Astrocyte of the hippocampus (primary cell): ENCODE measurements around the gene MOSMO.
"Not testable (repeated sequence)": the region's sequence is repeated elsewhere in the genome, so short reads cannot be mapped to it uniquely, and the experiment has no call there.

Experiments used
- DNase-seq: peaks from one replicate; pipeline ENCODE4 v3.0.0; 2011; ENCODE audit warnings: low read depth, low spot score

The MOSMO gene

DNA sequence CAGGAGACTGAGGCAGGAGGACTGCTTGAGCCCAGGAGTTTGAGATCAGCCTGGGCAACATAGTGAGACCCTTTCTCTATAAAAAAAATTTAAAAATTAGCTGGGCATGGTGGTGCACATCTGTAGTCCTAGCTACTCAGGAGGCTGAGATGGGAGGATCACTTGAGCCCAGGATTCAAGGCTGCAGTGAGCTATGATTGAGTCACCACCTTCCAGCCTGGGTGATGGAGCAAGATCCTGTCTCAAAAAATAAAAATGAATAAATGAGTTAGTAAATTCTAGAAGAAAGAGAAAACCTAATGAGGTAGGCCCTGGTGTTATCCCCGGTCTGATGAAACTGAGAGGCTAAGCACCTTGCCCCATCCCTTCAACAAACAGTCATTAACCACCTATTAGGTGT lies 5.9 kb upstream of the MOSMO start:
- not testable (repeated sequence) for DNase-seq

DNA sequence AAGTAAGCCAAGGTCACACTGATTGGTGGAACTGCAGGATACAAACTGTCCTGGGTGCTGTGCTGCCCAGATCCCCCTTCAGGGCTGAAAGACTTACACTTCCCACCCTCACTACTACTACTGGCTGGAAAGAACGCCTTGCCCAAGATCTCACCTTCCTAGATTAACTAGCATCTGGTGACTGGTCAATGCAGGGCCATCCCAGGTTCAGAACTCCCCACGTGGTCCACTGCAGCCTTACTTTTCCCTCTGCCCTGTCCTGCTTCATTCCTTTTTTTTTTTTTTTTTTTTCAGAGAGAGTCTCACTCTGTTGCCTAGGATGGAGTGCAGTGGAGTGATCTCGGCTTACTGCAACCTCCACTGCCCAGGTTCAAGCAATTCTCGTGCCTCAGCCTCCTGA lies 4.7 kb upstream of the MOSMO start:
- DNase-seq, result no peak

DNA sequence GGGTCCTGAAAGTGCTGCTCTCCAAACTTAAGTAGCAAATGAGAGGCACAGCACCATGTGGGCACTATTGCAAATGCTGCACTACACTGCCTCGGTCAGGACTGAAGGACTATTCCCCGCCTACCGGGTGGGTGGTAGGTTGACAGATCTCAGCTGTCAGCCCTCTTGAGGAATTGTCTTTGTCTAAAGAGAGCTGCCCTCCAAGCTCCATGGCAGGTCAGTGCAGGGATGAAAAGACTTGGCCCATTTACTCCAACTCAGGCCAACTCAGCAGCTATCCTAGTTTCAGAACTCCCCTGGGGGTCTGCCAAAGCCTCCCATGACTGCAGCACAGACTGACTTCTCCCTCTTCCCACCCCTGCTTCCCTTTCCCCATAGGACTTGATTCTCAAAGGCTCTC lies 3.6 kb upstream of the MOSMO start:
- no peak for DNase-seq

- DNase-seq, result no peak
Measured at GRCh38 chr16:22005746-22006145, 2.2 kb upstream of the MOSMO start.

GRCh38 chr16:22006636-22007035 lies 1.3 kb upstream of the MOSMO start:
- no peak for DNase-seq

DNA sequence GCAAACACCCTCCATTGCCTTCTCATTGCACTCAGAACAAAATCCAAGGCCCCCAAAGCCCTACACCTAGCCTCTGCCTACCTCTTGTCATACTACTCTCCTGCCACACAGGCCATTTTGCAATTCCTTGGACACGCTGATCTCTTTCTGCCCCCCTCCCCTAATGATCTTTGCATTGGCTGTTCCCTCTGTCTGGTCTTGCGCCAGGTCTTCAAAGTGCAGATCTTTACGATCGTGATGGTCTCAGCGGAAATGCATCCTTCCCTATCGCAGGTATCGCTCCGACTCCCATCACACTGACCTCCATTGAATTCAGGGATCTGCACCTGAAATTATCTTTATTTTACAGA lies 777 bp upstream of the MOSMO start:
- no peak for DNase-seq

DNA sequence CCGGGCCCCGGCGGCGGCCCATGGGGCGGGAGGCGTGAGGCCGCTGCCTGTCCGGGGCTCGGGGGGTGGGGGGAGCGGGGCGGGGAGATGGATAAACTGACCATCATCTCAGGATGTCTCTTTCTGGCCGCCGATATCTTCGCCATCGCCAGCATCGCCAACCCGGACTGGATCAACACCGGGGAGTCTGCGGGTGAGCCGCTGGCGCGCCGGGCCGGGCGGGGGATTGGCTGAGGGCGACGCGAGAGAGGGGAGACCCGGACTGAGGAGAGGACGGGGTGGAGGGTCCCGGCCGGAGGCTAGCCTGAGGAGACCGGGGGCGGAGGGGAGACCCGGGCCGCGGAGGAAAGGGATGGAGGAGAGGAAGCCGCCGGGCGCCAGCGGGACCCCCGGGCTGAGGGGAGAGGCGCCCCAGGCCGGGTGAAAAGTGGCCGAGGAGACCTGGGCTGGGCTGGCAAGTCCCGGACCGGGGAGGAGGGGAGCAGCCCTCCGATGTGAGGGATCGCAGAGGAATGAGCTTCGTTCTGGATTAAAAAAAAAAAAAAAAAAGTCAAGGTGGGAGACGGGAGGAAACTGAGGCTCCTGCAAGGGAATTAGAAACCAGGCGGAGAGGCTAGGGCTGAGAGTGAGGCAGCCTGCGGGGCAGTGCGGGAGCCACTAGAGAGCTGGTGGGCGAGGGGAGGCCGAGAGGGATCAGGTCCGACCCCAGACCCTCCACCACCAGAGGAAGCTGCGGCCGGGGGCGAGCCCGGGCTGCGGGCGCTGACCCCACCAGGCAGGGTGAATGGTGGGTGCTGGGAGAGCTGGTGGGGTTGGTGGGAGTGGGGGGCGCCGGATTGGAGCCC lies 526 bp downstream of the MOSMO start:
- peak; percentile 48 for DNase-seq

DNA sequence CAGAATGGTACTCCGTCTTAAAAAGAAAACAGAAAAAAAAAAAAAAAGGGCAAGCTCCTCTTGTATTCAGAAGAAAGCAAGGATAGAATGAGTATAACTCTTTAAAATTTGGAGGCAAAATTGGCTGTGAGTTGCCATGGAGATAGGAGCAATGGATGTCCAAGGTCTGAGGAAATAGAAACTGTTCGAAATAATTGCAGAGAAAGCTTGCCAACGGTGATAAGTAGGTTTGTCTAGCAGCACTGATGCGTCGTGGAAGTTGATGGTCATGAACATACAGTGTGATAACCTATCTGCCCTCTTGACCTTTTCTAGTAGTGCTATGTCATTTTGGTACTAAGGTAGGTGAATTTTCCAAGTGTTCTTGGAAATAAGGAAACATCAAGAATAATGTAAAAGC lies 3.0 kb downstream of the MOSMO start:
- DNase-seq, result no peak

DNA sequence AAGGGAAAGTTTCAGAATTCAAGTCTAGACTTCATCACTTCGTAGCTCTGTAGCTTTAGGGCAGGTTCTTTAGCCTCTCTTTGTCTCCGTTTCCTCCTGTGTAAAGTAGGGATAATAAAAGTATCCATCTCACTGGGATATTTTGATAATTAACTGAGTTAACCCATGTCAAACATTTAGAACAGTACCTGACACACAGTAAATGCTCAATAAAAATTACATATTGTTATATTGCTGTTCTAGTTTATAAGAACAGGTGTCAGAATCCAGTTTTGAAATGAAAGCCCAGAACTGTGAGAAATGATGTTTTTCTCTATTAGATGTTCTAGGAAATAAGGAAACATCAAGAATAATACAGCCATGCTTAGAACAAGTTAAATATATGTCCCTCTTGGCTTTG lies 4.3 kb downstream of the MOSMO start:
- no peak for DNase-seq

DNA sequence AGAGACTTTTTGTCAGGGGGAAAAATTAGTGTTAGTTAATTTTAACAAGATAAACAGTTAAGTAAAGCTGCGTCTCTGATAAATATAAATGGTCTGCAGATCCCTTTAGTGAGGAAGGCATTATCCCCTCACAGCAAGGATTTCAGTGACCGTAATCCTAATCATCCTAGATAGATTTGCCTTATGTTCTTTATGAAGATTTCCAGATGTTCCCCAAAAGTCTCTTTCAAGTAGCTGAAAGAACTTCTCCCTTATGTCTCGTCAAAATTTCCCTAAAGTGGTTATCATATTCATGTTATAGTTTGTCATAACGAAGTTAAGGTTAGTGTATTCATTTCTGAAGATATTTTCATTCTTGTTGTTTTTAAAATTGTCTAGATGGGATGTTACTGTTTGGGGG lies 5.6 kb downstream of the MOSMO start:
- DNase-seq, result no peak

- DNase-seq, result no peak
Measured at GRCh38 chr16:22014271-22014873, 6.5 kb downstream of the MOSMO start.

DNA sequence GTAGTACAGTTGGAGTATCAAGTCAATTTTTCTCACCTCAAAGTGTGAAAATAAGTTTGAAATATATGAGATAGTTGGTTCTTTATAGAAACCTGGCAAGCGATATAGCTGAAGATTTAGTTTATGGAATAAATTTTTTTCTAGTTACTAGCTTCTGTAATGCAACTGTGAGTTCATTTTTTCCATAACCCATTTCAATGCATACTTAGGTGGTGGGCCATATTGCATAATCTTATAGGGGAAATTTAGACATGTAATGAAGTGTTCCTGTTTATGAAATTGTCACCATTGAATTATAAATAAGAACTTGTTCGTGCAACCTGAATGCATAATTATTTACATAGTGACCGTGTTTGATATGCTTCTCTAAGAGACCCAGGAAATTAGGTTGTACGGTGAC lies 9.0 kb downstream of the MOSMO start:
- no peak for DNase-seq

DNA sequence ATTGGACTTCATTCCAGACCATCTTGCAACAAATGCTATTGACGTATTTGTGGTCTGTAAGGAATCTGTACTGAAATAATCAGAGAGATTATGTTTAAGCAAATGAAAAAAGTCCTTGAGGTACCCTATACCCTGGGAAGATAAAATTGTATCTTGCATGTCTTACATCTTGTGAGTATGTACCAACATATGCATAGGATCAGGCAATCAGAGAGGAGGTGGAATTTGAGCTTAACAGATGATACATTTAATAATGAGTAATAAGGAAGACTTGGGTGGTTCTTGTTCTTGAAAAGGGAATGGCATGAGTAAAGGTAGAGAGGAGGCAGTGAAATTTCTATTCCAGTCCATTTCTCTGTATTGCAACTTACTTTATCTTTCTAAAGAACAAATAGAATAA lies 10.6 kb downstream of the MOSMO start:
- no peak for DNase-seq

DNA sequence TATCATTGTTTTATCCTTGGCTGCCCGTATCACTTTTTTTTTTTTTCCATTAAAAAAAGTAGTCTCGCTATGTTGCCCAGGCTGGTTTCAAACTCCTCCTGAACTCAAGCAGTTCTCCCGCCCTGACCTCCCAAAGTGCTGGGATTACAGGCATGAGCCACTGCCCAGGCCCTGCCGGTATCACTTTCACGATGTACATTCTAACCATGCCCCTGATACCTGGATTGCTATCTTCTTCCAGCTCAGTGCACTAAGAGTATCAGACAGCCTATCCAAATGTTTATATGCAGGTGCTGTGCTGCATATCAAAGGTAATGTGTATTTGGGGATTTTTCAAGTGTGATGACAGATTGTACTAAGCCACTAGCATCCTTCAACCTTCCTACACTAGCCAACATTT lies 14.2 kb downstream of the MOSMO start:
- DNase-seq, result no peak

DNA sequence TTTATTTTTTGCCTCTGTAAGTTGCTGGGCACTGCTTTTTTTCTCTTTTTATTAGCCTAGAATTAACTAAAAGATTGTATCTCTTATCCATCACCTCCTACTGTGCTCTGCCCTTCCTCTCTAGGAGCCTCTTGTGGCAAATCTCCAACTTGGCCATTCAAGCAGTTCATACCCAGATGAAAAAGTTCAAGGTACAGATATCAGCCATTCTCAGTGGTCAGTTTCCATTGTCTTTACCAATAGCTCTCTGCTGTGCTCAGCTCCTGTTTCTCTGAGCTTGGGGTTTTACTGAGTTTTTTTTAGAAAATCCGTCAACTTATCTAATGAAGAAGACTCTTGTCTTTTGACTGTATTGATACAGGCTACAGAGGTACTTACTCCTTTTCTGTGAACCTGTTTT lies 15.6 kb downstream of the MOSMO start:
- DNase-seq, result no peak

DNA sequence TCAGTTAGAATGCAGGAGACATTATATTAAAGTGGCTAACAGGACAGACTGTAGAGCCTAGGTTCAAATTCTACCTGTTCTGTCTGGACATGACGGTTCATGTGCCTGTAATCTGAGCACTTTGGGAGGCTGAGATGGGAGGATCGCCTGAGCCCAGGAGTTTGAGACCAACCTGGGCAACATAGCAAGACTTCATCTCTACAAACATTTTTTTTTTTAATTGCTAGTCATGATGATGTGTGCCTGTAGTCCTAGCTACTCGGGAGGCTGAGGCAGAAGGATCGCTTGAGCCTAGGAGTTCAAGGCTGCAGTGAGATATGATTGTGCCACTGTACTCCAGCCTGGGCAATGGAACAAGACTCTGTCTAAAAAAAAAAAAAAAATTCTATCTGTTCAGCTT lies 16.9 kb downstream of the MOSMO start:
- DNase-seq, result not testable (repeated sequence)

DNA sequence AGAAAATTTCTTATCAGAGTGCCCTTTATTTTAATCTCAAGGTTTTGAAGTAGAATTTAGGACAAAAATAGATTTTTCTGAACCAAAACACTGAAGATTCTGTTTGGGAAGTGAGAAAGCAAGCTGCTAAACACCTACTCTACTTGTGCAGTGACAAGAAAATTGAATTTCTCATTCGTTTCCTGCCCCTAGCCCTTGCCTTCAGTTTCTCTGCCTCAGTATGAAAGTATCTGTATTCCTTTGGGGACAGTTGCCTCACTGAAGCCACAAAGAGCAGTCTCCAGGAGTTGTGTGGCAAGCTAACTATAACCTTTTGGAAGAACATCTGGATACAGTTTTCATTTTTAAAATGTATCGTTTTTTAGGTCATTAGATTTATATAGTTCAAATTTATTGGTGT lies 19.7 kb downstream of the MOSMO start:
- DNase-seq, result no peak

DNA sequence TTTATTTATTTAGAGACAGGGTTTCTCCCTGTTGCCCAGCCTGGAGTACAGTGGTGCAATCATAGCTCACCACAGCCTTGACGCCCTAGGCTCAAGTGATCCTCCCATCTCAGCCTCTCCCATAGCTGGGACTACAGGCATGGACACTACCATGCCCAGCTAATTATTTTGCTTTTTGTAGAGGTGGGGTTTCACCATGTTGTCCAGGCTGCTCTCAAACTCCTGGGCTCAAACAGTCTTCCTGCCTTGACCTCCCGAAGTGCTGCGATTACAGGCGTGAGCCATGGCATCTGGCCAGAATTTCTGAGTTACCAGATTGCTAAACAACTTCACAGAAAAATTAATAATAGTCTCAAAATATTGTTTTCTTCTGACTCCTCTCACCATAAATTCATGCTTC lies 21.7 kb downstream of the MOSMO start:
- DNase-seq, result no peak

- no peak for DNase-seq
Measured at GRCh38 chr16:22030087-22030812, 22.3 kb downstream of the MOSMO start.

GRCh38 chr16:22031483-22032083 lies 23.7 kb downstream of the MOSMO start:
- no peak for DNase-seq

DNA sequence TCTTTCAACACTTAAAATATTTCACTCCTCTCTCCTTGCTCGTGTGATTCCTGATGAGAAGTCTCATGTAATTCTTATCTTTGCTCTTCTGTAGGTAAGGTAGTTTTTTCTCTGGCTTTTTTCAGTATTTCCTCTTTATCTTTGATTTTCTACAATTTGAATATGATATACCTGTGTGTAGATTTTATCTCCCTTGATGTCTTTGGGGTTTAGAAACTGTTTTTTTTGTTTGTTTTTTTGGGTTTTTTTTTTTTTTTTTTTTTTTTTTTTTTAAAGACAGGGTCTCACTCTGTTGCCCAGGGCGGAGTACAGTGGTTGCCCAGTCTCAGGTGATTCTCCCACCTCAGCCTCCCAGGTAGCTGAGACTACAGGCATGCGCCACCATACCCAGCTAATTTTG lies 26.6 kb downstream of the MOSMO start:
- DNase-seq, result no peak

GRCh38 chr16:22035153-22035552 lies 27.2 kb downstream of the MOSMO start:
- no peak for DNase-seq

DNA sequence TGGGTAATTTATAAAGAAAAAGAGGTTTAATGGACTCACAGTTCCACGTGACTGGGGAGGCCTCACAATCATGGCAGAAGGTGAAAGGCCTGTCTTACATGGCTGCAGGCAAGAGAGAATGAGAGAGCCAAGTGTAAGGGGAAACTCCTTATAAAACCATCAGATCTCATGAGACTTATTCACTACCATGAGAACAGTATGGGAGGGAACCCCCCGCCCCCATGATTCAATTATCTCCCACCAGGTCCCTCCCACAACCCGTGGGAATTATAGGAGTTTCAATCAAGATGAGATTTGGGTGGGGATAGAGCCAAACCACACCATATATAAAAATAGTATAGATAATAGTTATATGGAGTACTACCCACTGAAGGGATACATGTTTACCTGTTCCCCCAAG lies 36.0 kb downstream of the MOSMO start:
- not testable (repeated sequence) for DNase-seq
